ENCODE data around the gene CAPN14. TPM values are rescaled to one million over a fixed set of nuclear protein-coding genes. Genes with fewer than 3 reads are reported as not detected.

Gene CAPN14
- total RNA-seq, 2 donors from 2014 or later = 0.08 TPM; not detected in 1

DNA sequence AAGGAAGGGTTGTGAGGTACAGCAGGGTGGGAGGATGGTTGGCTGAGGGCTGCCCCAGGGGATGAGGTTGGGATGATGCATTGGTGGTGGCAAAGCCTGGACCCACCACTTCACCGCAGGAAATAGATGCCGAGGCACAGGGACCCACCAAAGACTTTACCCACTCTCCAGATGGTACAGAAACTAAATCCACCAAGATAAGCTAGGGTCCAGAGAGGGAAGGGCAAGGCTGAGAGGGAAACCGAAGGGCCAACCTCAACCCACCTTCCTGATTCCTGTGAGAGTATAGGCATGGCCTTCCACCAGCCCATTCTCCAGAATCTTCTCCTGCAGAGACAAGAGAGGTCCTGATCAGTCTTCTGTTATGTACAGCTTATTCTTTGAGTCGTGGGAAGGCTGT, 18.1 kb downstream of the CAPN14 start:
- no peak overlapping the region for H3K27ac ChIP-seq
- no peaks in the 10 kb centered on the region for H3K36me3 ChIP-seq
- H3K4me3 ChIP-seq = no peak overlapping the region
- intact Hi-C loops (cut with DNase I) = no loop called here
- no peak for DNase-seq
- H3K9me3 ChIP-seq = no peaks in the 10 kb centered on the region
- TF ChIP-seq, protein P1, sequence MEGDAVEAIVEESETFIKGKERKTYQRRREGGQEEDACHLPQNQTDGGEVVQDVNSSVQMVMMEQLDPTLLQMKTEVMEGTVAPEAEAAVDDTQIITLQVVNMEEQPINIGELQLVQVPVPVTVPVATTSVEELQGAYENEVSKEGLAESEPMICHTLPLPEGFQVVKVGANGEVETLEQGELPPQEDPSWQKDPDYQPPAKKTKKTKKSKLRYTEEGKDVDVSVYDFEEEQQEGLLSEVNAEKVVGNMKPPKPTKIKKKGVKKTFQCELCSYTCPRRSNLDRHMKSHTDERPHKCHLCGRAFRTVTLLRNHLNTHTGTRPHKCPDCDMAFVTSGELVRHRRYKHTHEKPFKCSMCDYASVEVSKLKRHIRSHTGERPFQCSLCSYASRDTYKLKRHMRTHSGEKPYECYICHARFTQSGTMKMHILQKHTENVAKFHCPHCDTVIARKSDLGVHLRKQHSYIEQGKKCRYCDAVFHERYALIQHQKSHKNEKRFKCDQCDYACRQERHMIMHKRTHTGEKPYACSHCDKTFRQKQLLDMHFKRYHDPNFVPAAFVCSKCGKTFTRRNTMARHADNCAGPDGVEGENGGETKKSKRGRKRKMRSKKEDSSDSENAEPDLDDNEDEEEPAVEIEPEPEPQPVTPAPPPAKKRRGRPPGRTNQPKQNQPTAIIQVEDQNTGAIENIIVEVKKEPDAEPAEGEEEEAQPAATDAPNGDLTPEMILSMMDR (IDR thresholded peaks at IDR 0.05) = no peak
- H3K9ac ChIP-seq (ENCODE audit: low read depth in 2 of 2, low read length in 2 of 2) = no peak overlapping the region
- H3K27me3 ChIP-seq = no peaks in the 10 kb centered on the region
- H3K4me1 ChIP-seq = no peaks in the 10 kb centered on the region

DNA sequence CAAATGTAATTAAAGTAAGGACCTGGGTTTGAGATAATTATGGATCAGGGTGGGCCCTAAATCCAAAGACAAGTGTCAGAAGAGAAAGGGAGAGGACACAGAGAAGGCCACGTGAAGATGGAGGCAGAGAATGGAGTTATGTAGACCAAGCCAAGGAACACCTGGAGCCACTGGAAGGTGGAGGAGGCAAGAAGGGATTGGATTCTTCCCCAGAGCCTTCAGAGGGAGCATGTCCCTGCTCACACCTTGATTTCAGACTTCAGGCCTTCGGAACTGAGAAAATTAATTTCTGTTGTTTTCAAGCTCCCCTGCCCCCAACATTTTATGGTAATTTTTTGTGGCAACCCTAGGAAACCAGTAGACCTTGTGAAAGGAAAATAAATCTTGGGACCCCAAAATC, 19.6 kb downstream of the CAPN14 start:
- no peak for DNase-seq

DNA sequence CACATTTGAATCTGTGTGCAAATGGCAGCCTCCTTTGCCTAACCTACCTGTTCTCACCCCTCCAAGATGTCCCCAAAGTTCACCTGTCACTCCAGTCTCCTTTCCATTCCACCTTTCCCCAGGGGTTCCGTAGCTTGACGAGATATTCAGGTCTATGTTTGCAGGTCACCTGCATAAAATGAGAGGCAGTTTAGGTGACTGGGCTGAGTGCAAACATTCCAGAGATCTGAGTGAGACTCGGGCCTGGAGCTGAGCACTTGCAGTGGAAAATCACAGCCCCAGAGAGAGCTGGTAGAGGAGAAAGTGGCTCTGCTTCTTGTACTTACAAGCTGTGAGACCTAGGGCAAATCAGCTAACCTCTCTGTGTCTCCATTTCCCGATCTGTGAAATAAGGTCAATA, 20.1 kb downstream of the CAPN14 start:
- intact Hi-C loops (cut with DNase I) = no loop called here
- no peak overlapping the region for H3K27ac ChIP-seq
- H3K9ac ChIP-seq (ENCODE audit: low read depth in 2 of 2, low read length in 2 of 2) = no peak overlapping the region
- no peak overlapping the region for H3K4me3 ChIP-seq
- no peaks in the 10 kb centered on the region for H3K4me1 ChIP-seq
- H3K27me3 ChIP-seq = no peaks in the 10 kb centered on the region
- H3K9me3 ChIP-seq = no peaks in the 10 kb centered on the region
- H3K36me3 ChIP-seq = no peaks in the 10 kb centered on the region
- TF ChIP-seq, protein P1 (IDR thresholded peaks at IDR 0.05) = no peak
- no peak for DNase-seq

More for the DNA sequence above, 19.6 kb downstream of the CAPN14 start:
- H3K27me3 ChIP-seq = no peaks in the 10 kb centered on the region
- H3K4me1 ChIP-seq = no peaks in the 10 kb centered on the region
- H3K36me3 ChIP-seq = no peaks in the 10 kb centered on the region
- H3K9me3 ChIP-seq = no peaks in the 10 kb centered on the region
- H3K27ac ChIP-seq = no peak overlapping the region
- H3K4me3 ChIP-seq = no peak overlapping the region
- intact Hi-C loops (cut with DNase I) = no loop called here
- H3K9ac ChIP-seq (ENCODE audit: low read depth in 2 of 2, low read length in 2 of 2) = no peak overlapping the region
- TF ChIP-seq, protein P1 (IDR thresholded peaks at IDR 0.05) = no peak

DNA sequence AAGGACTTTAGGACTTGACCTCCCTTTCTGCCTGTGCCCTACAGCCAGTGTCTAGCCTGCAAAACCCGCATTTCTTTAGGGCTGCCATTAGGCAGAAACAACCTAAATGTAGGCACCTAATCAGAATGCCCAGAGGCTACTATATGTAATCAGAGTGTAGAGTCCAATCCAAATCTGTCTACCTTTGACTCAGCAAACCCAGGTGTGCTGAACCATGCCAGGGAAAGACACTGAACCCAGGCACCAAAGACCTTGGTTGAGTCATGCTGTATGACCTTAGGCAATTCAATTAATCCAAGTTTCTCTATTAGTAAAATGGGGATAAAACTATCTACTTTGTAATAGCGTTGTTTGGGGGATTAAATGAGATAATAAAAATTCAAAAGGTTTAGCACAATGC, 20.7 kb downstream of the CAPN14 start:
- no peaks in the 10 kb centered on the region for H3K36me3 ChIP-seq
- no peaks in the 10 kb centered on the region for H3K27me3 ChIP-seq
- no peak overlapping the region for H3K27ac ChIP-seq
- no peak for DNase-seq
- intact Hi-C loops (cut with DNase I) = no loop called here
- TF ChIP-seq, protein P1 (IDR thresholded peaks at IDR 0.05) = no peak
- no peaks in the 10 kb centered on the region for H3K4me1 ChIP-seq
- H3K9ac ChIP-seq (ENCODE audit: low read depth in 2 of 2, low read length in 2 of 2) = no peak overlapping the region
- no peak overlapping the region for H3K4me3 ChIP-seq
- H3K9me3 ChIP-seq = no peaks in the 10 kb centered on the region

DNA sequence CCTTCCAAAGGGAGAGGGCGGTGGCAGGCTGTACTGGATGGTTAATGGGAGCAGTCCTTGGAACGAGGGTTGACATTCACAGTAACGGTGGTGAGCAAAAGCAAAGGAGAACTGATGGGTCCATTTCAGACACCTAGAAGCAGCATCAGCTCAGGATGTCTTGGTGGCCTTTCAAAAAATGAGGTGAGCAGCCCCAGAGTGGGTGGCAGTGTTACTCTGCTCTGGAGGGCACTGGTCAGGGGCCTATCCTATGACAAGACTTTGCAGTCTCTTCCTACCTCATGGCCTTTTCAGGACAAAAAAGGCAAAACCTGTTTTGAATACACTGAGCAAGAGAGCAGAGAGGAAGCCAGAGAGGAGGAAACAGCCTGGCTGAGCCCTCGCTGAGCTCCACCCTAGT, 23.5 kb downstream of the CAPN14 start:
- Histone ChIP-seq H3K9me3 (no peaks in the 10 kb centered on the region), H3K27me3 (no peaks in the 10 kb centered on the region), H3K9ac (ENCODE audit: low read depth in 2 of 2, low read length in 2 of 2) (no peak overlapping the region), H3K4me1 (no peaks in the 10 kb centered on the region), H3K36me3 (no peaks in the 10 kb centered on the region), H3K27ac (no peak overlapping the region), H3K4me3 (no peak overlapping the region)
- no peak for DNase-seq
- intact Hi-C loops (cut with DNase I) = no loop called here
- TF ChIP-seq, protein P1 (IDR thresholded peaks at IDR 0.05) = no peak

All from colonic mucosa (tissue), 4 donors.